PC-9 (cell line): ENCODE measurements around the gene DNAAF5.
"Not testable (repeated sequence)": the region's sequence is repeated elsewhere in the genome, so short reads cannot be mapped to it uniquely, and the experiment has no call there.

ENCODE experiments used
- EZH2 ChIP-seq: fragments of 200-600 bp; sonication (generic); IDR thresholded peaks from 2 replicates; pipeline ENCODE4 v1.8.0; 2017; ENCODE audit warnings: antibody characterized with exemption, low read depth
- TF ChIP-seq, protein P1 (sequence below): fragments of 200-600 bp; sonication (generic); conservative IDR thresholded peaks from 2 replicates; pipeline ENCODE4 v1.6.1; 2017; ENCODE audit warnings: mixed run types, antibody characterized with exemption, mild to moderate bottlenecking, moderate library complexity

DNA sequence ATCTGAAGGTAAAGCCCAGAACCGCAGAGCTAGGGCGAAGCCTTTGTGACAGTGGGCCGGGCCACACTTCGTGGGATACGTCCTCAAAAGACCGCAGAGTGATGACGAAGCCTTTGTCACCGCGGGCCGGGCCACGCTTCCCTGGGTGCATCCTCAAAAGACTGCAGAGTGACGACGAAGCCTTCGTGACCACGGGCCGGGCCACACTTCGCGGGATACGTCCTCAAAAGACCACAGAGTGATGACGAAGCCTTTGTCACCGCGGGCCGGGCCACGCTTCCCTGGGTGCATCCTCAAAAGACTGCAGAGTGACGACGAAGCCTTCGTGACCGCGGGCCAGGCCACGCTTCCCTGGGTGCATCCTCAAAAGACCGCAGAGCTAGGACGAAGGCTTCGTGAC lies 25.8 kb downstream of the DNAAF5 start:
- TF ChIP-seq, protein P1, sequence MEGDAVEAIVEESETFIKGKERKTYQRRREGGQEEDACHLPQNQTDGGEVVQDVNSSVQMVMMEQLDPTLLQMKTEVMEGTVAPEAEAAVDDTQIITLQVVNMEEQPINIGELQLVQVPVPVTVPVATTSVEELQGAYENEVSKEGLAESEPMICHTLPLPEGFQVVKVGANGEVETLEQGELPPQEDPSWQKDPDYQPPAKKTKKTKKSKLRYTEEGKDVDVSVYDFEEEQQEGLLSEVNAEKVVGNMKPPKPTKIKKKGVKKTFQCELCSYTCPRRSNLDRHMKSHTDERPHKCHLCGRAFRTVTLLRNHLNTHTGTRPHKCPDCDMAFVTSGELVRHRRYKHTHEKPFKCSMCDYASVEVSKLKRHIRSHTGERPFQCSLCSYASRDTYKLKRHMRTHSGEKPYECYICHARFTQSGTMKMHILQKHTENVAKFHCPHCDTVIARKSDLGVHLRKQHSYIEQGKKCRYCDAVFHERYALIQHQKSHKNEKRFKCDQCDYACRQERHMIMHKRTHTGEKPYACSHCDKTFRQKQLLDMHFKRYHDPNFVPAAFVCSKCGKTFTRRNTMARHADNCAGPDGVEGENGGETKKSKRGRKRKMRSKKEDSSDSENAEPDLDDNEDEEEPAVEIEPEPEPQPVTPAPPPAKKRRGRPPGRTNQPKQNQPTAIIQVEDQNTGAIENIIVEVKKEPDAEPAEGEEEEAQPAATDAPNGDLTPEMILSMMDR: not testable (repeated sequence)
- TF ChIP-seq EZH2: not testable (repeated sequence)
